MM.1S (cell line): Measurements from ENCODE around the gene COL26A1.
A peak's percentile ranks its signal among the peaks of the same experiment; 100 is the strongest.

Source experiments
- DNase-seq: peaks from one replicate; pipeline ENCODE4 v3.0.0-alpha.2; 2015
- H2AFZ ChIP-seq: fragments of 300-600 bp; sonication (generic); 2 replicates; pipeline ENCODE4 v1.6.0; 2016; ENCODE audit warnings: antibody characterized with exemption, low read length
- H3F3A ChIP-seq: fragments of 300-600 bp; sonication (generic); 2 replicates; pipeline ENCODE4 v1.6.1; 2016; ENCODE audit warnings: mild to moderate bottlenecking, antibody characterized with exemption, low read length, moderate library complexity, mixed read lengths; ENCODE audit not compliant: insufficient read depth
- H3K27ac ChIP-seq: fragments of 300-600 bp; sonication (generic); 2 replicates; pipeline ENCODE4 v1.5.1; 2016; ENCODE audit warnings: mild to moderate bottlenecking, low read length
- H3K27me3 ChIP-seq: fragments of 300-600 bp; sonication (generic); replicated peaks from 2 replicates; pipeline ENCODE4 v1.6.0; 2016; ENCODE audit warnings: low read length; ENCODE audit not compliant: insufficient read depth
- H3K36me3 ChIP-seq: fragments of 300-600 bp; sonication (generic); replicated peaks from 2 replicates; pipeline ENCODE4 v1.6.1; 2016; ENCODE audit warnings: mild to moderate bottlenecking, low read length, mixed read lengths; ENCODE audit not compliant: insufficient read depth
- H3K4me1 ChIP-seq: fragments of 300-600 bp; sonication (generic); 2 replicates; pipeline ENCODE4 v1.6.1; 2016; ENCODE audit warnings: low read length, mixed read lengths
- H3K4me2 ChIP-seq: fragments of 300-600 bp; sonication (generic); 2 replicates; pipeline ENCODE4 v1.6.0; 2016; ENCODE audit warnings: low read depth, low read length
- H3K4me3 ChIP-seq: fragments of 300-600 bp; sonication (generic); 2 replicates; pipeline ENCODE4 v1.5.1; 2016; ENCODE audit warnings: low read length, mixed read lengths
- H3K79me2 ChIP-seq: fragments of 300-600 bp; sonication (generic); 2 replicates; pipeline ENCODE4 v1.6.1; 2016; ENCODE audit warnings: mixed run types, low read length, mixed read lengths
- H3K9ac ChIP-seq: fragments of 300-600 bp; sonication (generic); 2 replicates; pipeline ENCODE4 v1.6.1; 2016; ENCODE audit warnings: low read length, mixed read lengths
- H3K9me2 ChIP-seq: fragments of 300-600 bp; sonication (generic); replicated peaks from 2 replicates; pipeline ENCODE4 v1.6.1; 2016; ENCODE audit warnings: mild to moderate bottlenecking, low read length, mixed read lengths; ENCODE audit not compliant: insufficient read depth
- H3K9me3 ChIP-seq: fragments of 300-600 bp; sonication (generic); replicated peaks from 2 replicates; pipeline ENCODE4 v1.6.1; 2016; ENCODE audit warnings: mild to moderate bottlenecking, low read length, mixed read lengths; ENCODE audit not compliant: insufficient read depth
- H4K20me1 ChIP-seq: fragments of 300-600 bp; sonication (generic); 2 replicates; pipeline ENCODE4 v1.6.1; 2016; ENCODE audit warnings: mild to moderate bottlenecking, low read length, moderate library complexity, mixed read lengths; ENCODE audit not compliant: insufficient read depth
- CTCF ChIP-seq: fragments of 300-600 bp; sonication (generic); IDR thresholded peaks from 2 replicates; pipeline ENCODE4 v1.5.1; 2016; ENCODE audit warnings: antibody characterized with exemption, low read length, mixed read lengths
- EZH2 ChIP-seq: fragments of 300-600 bp; sonication (generic); optimal IDR thresholded peaks from 2 replicates; pipeline ENCODE3; 2017; ENCODE audit warnings: low read depth, mild to moderate bottlenecking, antibody characterized with exemption, low read length, mixed read lengths
- EZH2phosphoT487 ChIP-seq: fragments of 300-600 bp; sonication (generic); IDR thresholded peaks from 2 replicates; pipeline ENCODE4 v1.6.1; 2018; ENCODE audit warnings: antibody characterized with exemption, low read length

Gene COL26A1

GRCh38 chr7:101532400-101533102 lies 169.9 kb downstream of the COL26A1 start:
- Histone ChIP-seq H3K27ac (no peak overlapping the region), H4K20me1 (no peaks in the 10 kb centered on the region), H3K9me3 (no peaks in the 10 kb centered on the region), H3K4me1 (no peaks in the 10 kb centered on the region), H3K4me2 (no peak overlapping the region), H3K4me3 (no peak overlapping the region), H3F3A (no peaks in the 10 kb centered on the region), H3K79me2 (no peaks in the 10 kb centered on the region), H3K9me2 (no peaks in the 10 kb centered on the region), H3K27me3 (peaks cover 90% of the 10 kb centered on the region), H3K9ac (no peak overlapping the region), H2AFZ (0 out of 2 replicates have a peak overlapping the region, but pooled peaks have one; percentile 36), H3K36me3 (no peaks in the 10 kb centered on the region)
- TF ChIP-seq CTCF (no peak), EZH2 (no peak), EZH2phosphoT487 (no peak)
- DNase-seq = no peak

- Histone ChIP-seq H2AFZ (no peak overlapping the region), H3K4me1 (no peaks in the 10 kb centered on the region), H3K9ac (no peak overlapping the region), H3K27ac (no peak overlapping the region), H4K20me1 (no peaks in the 10 kb centered on the region), H3K9me3 (no peaks in the 10 kb centered on the region), H3F3A (no peaks in the 10 kb centered on the region), H3K4me3 (no peak overlapping the region), H3K36me3 (no peaks in the 10 kb centered on the region), H3K9me2 (no peaks in the 10 kb centered on the region), H3K27me3 (peaks cover 85% of the 10 kb centered on the region), H3K4me2 (no peak overlapping the region), H3K79me2 (no peaks in the 10 kb centered on the region)
- TF ChIP-seq EZH2phosphoT487 (no peak), CTCF (no peak), EZH2 (no peak)
- DNase-seq = no peak
Measured at GRCh38 chr7:101533103-101533465, 170.4 kb downstream of the COL26A1 start.

GRCh38 chr7:101534015-101534803 lies 171.5 kb downstream of the COL26A1 start:
- Histone ChIP-seq H3K4me2 (no peak overlapping the region), H2AFZ (no peak overlapping the region), H3K27ac (no peak overlapping the region), H3K27me3 (peaks cover 75% of the 10 kb centered on the region), H3K9me3 (no peaks in the 10 kb centered on the region), H3K79me2 (no peaks in the 10 kb centered on the region), H4K20me1 (no peaks in the 10 kb centered on the region), H3K9ac (no peak overlapping the region), H3K4me3 (no peak overlapping the region), H3F3A (no peaks in the 10 kb centered on the region), H3K4me1 (no peaks in the 10 kb centered on the region), H3K36me3 (no peaks in the 10 kb centered on the region), H3K9me2 (no peaks in the 10 kb centered on the region)
- no peak for DNase-seq
- TF ChIP-seq EZH2phosphoT487 (no peak), CTCF (no peak), EZH2 (no peak)
